K562 (cell line): ENCODE data around the gene SHF. TPM values are rescaled to one million over a fixed set of nuclear protein-coding genes. Genes with fewer than 3 reads are reported as not detected.

Source experiments
- ARID1B ChIP-seq: fragments of 450-650 bp; IDR thresholded peaks from 2 replicates; pipeline ENCODE4 v1.6.1; 2016; ENCODE audit warnings: antibody characterized with exemption, mild to moderate bottlenecking, inconsistent platforms
- CLOCK ChIP-seq: fragments of 250-450 bp; sonication (Bioruptor Pico); IDR thresholded peaks from 2 replicates; pipeline ENCODE4 v1.4.0; 2020; ENCODE audit warnings: mild to moderate bottlenecking, moderate library complexity, borderline replicate concordance
- CTBP1 ChIP-seq: fragments of 450-650 bp; IDR thresholded peaks from 2 replicates; pipeline ENCODE4 v1.6.1; 2016; ENCODE audit warnings: borderline replicate concordance
- EGR1 ChIP-seq: fragments of 450-650 bp; conservative IDR thresholded peaks from 2 replicates; pipeline ENCODE4 v1.6.1; 2017; ENCODE audit warnings: mild to moderate bottlenecking
- ELK3 ChIP-seq: fragments of 450-650 bp; formaldehyde crosslinking; IDR thresholded peaks from 2 replicates; pipeline ENCODE4 v1.4.0; 2020; ENCODE audit warnings: mild to moderate bottlenecking
- FOXK1 ChIP-seq: sonication (generic); formaldehyde crosslinking; IDR thresholded peaks from 2 replicates; pipeline ENCODE4 v1.8.0; 2022; ENCODE audit warnings: missing genetic modification reagents, mild to moderate bottlenecking, borderline replicate concordance
- FOXK2 ChIP-seq, 2 experiments: fragments of 450-650 bp; IDR thresholded peaks in 1 of 2; conservative IDR thresholded peaks in 1 of 2; 2 replicates each; pipeline ENCODE4 v1.6.1; 2016; ENCODE audit warnings: low read depth in 2 of 2, mild to moderate bottlenecking in 1 of 2
- GABPB1 ChIP-seq: sonication (generic); formaldehyde crosslinking; IDR thresholded peaks from 2 replicates; pipeline ENCODE4 v1.8.0; 2022; ENCODE audit warnings: mild to moderate bottlenecking, missing genetic modification reagents
- KLF1 ChIP-seq: fragments of 450-650 bp; IDR thresholded peaks from 2 replicates; pipeline ENCODE4 v1.6.1; 2016; ENCODE audit warnings: missing genetic modification characterization, missing compliant biosample characterization
- MIER1 ChIP-seq: fragments of 450-650 bp; IDR thresholded peaks from 2 replicates; pipeline ENCODE4 v1.6.1; 2016; ENCODE audit warnings: antibody characterized with exemption, mild to moderate bottlenecking, low read depth
- MTA3 ChIP-seq: fragments of 450-650 bp; formaldehyde crosslinking; IDR thresholded peaks from 2 replicates; pipeline ENCODE4 v1.6.1; 2017; ENCODE audit warnings: mild to moderate bottlenecking, borderline replicate concordance
- NFYB ChIP-seq: IDR thresholded peaks from 2 replicates; pipeline ENCODE4 v1.6.1; 2011; ENCODE audit warnings: mild to moderate bottlenecking, moderate library complexity; ENCODE audit not compliant: insufficient read length; ENCODE audit errors: extremely low read depth
- NR4A1 ChIP-seq, 2 experiments: fragments of 250-450 bp in 1 of 2; fragments of 450-650 bp in 1 of 2; sonication (Bioruptor Pico) in 1 of 2; IDR thresholded peaks; 2 replicates each; pipeline versions ENCODE4 v1.4.0 to v1.6.1; 2016 to 2020; ENCODE audit warnings: mild to moderate bottlenecking in 2 of 2, missing compliant biosample characterization in 1 of 2, missing genetic modification characterization in 1 of 2, moderate library complexity in 1 of 2
- STAT6 ChIP-seq: sonication (generic); formaldehyde crosslinking; IDR thresholded peaks from 2 replicates; pipeline ENCODE4 v1.8.1; 2023; ENCODE audit warnings: mild to moderate bottlenecking, missing genetic modification reagents
- SUPT5H ChIP-seq: fragments of 450-650 bp; IDR thresholded peaks from 2 replicates; pipeline ENCODE4 v1.6.1; 2016
- TEAD4 ChIP-seq, 2 experiments: sonication (generic) in 1 of 2; formaldehyde crosslinking in 1 of 2; IDR thresholded peaks; 2 replicates each; pipeline versions ENCODE4 v1.6.1 to v1.8.0; 2012 to 2022; ENCODE audit warnings: borderline replicate concordance in 1 of 2, inconsistent platforms in 1 of 2, low read length in 1 of 2, mild to moderate bottlenecking in 1 of 2, missing genetic modification reagents in 1 of 2
- ZBTB34 ChIP-seq: fragments of 250-450 bp; sonication (Bioruptor Pico); IDR thresholded peaks from 2 replicates; pipeline ENCODE4 v1.8.0; 2021; ENCODE audit warnings: mild to moderate bottlenecking, moderate library complexity
- ZEB2 ChIP-seq: fragments of 450-650 bp; IDR thresholded peaks from 2 replicates; pipeline ENCODE4 v1.6.1; 2016
- ZKSCAN1 ChIP-seq: fragments of 150-350 bp; IDR thresholded peaks from 2 replicates; pipeline ENCODE4 v1.6.1; 2016; ENCODE audit warnings: low read depth, low read length
- ZNF263 ChIP-seq: sonication (generic); formaldehyde crosslinking; IDR thresholded peaks from 2 replicates; pipeline ENCODE4 v1.8.0; 2022; ENCODE audit warnings: mild to moderate bottlenecking, missing genetic modification reagents, borderline replicate concordance
- ZNF830 ChIP-seq: fragments of 250-450 bp; sonication (Bioruptor Pico); IDR thresholded peaks from 2 replicates; pipeline ENCODE4 v1.5.0; 2021; ENCODE audit warnings: mild to moderate bottlenecking
- polyA plus RNA-seq, 8 experiments: library from polyadenylated mRNA; depleted of rRNA in 4 of 8; stranded (reverse) in 5 of 8; unstranded in 3 of 8; fragments of >200 nt; fragmentation: Nextera tagmentation in 2 of 8; fragmentation: Illumina TruSeq in 1 of 8; extraction: Ambion mirVana in 2 of 8; extraction: Trizol in 1 of 8; gene quantifications; 2 replicates each; pipeline versions ENCODE4 v1.2.1 to v1.2.3, GENCODE V29; 2011 to 2014; ENCODE audit warnings: inconsistent platforms in 1 of 8, missing spikeins in 1 of 8
- total RNA-seq, 7 experiments: library from RNA; depleted of rRNA in 6 of 7; stranded (reverse); fragments of >200 nt in 6 of 7; fragmentation: Illumina TruSeq in 2 of 7; extraction: Trizol in 2 of 7; gene quantifications; 2 replicates each; pipeline versions ENCODE4 v1.2.1 to v1.2.3, GENCODE V29; 2011 to 2021; ENCODE audit warnings: low replicate concordance in 1 of 7

Gene SHF
- total and polyA plus RNA-seq, 9 of the 15 experiments (the other 6 are each of a cell fraction or from before 2014, with no cell fraction given), result 0.51 to 2.2 (median 0.85) TPM; not detected in 2

GRCh38 chr15:45212493-45212892, 24.7 kb upstream of the SHF start (continued):
- no peak for TF ChIP-seq NR4A1 (CRISPR knock-in tag; IDR thresholded peaks at IDR 0.05)
- TF ChIP-seq NR4A1 (tag; IDR thresholded peaks at IDR 0.05), result no peak
- TF ChIP-seq MTA3, result no peak
- TF ChIP-seq GABPB1, result no peak
- TF ChIP-seq ZBTB34 (CRISPR knock-in tag), result no peak
- no peak for TF ChIP-seq SUPT5H
- no peak for TF ChIP-seq KLF1
- peak; percentile 91 for TF ChIP-seq TEAD4 (IDR thresholded peaks at IDR 0.05; ENCODE audit: low read length)
- TF ChIP-seq TEAD4 (CRISPR knock-in tag; IDR thresholded peaks at IDR 0.05; ENCODE audit: borderline replicate concordance), result no peak
- no peak for TF ChIP-seq MIER1
- no peak for TF ChIP-seq ZKSCAN1
- no peak for TF ChIP-seq FOXK1
- TF ChIP-seq CTBP1, result peak; percentile 41; the same call in 1 of the 2 replicates
- TF ChIP-seq ARID1B, result peak; percentile 80
- TF ChIP-seq ZNF263 (CRISPR knock-in tag), result no peak
- no peak for TF ChIP-seq STAT6 (CRISPR knock-in tag)
- no peak for TF ChIP-seq ELK3
- TF ChIP-seq ZNF830 (CRISPR knock-in tag), result no peak
- TF ChIP-seq EGR1, result peak; percentile 86
- no peak for TF ChIP-seq CLOCK (CRISPR knock-in tag)
- TF ChIP-seq FOXK2 (conservative IDR thresholded peaks at IDR 0.05 in 1 of 2, IDR thresholded peaks at IDR 0.05 in 1 of 2; ENCODE audit: low read depth in 2 of 2), result no peak
- TF ChIP-seq NFYB, result no peak
- TF ChIP-seq ZEB2, result peak; percentile 65; the same call in 1 of the 2 replicates
